SK-N-SH (cell line): ENCODE measurements around the gene NUP54. TPM values are rescaled to one million over a fixed set of nuclear protein-coding genes. Genes with fewer than 3 reads are reported as not detected.

ENCODE experiments used
- CTCF ChIA-PET: fragments of 300-600, 350-600 bp; formaldehyde crosslinking; extraction: SDS; loops from one replicate; lab custom pipeline; 2021; lab: Yijun Ruan, JAX
- POLR2A ChIA-PET: fragments of 350-600 bp; sonication (Branson Sonifier 250); formaldehyde crosslinking; extraction: SDS; loops from one replicate; lab custom pipeline; 2020; ENCODE audit warnings: antibody characterized with exemption, inconsistent platforms; lab: Yijun Ruan, JAX
- DNase-seq: peaks from one replicate; pipeline ENCODE4 v3.0.0; 2012
- H2AFZ ChIP-seq: fragments of 200-600 bp; sonication (generic); 2 replicates; pipeline ENCODE4 v1.8.1; 2016; ENCODE audit warnings: antibody characterized with exemption, mild to moderate bottlenecking, low read depth
- H3F3A ChIP-seq: fragments of 200-600 bp; sonication (generic); replicated peaks from 2 replicates; pipeline ENCODE3; 2016; ENCODE audit warnings: antibody characterized with exemption, mild to moderate bottlenecking; ENCODE audit not compliant: insufficient read depth
- H3K27ac ChIP-seq, 2 experiments: fragments of 200-500 bp in 1 of 2; fragments of 200-600 bp in 1 of 2; sonication (Bioruptor generic) in 1 of 2; sonication (generic), shearing (Covaris generic) in 1 of 2; 2 replicates each; pipeline versions ENCODE4 v1.5.1 to v1.6.1; 2014 to 2016; ENCODE audit warnings: low read depth in 2 of 2, inconsistent platforms in 1 of 2, low read length in 1 of 2, mild to moderate bottlenecking in 1 of 2, mixed read lengths in 1 of 2
- H3K27me3 ChIP-seq: fragments of 200-600 bp; sonication (generic), shearing (Covaris generic); 2 replicates; pipeline ENCODE4 v1.6.1; 2016; ENCODE audit warnings: mixed run types; ENCODE audit not compliant: insufficient read depth
- H3K36me3 ChIP-seq, 2 experiments: fragments of 200-500 bp in 1 of 2; fragments of 200-600 bp in 1 of 2; sonication (Bioruptor generic) in 1 of 2; sonication (generic) in 1 of 2; replicated peaks in 1 of 2; 2 replicates each; pipeline versions ENCODE3 to v1.5.1; 2014 to 2016; ENCODE audit warnings: low read length in 1 of 2, mild to moderate bottlenecking in 1 of 2; ENCODE audit not compliant: insufficient read depth in 2 of 2, control insufficient read depth in 1 of 2
- H3K4me1 ChIP-seq, 2 experiments: fragments of 200-500 bp in 1 of 2; fragments of 200-600 bp in 1 of 2; sonication (Bioruptor generic) in 1 of 2; sonication (generic), shearing (Covaris generic) in 1 of 2; 2 replicates each; pipeline versions ENCODE4 v1.5.1 to v1.6.1; 2014 to 2016; ENCODE audit warnings: low read depth in 1 of 2, low read length in 1 of 2, mixed run types in 1 of 2; ENCODE audit not compliant: insufficient read depth in 2 of 2, control insufficient read depth in 1 of 2
- H3K4me2 ChIP-seq: fragments of 200-600 bp; sonication (generic), shearing (Covaris generic); 2 replicates; pipeline ENCODE4 v1.6.1; 2017; ENCODE audit warnings: mixed run types
- H3K4me3 ChIP-seq, 2 experiments: fragments of 200-500 bp in 1 of 2; fragments of 200-600 bp in 1 of 2; sonication (Bioruptor generic) in 1 of 2; sonication (generic), shearing (Covaris generic) in 1 of 2; 2 replicates each; pipeline versions ENCODE4 v1.5.1 to v1.8.1; 2014 to 2016; ENCODE audit warnings: low read depth in 2 of 2, inconsistent platforms in 1 of 2, low read length in 1 of 2, mild to moderate bottlenecking in 1 of 2, mixed read lengths in 1 of 2, moderate library complexity in 1 of 2
- H3K79me2 ChIP-seq: fragments of 200-600 bp; sonication (generic); 2 replicates; pipeline ENCODE4 v1.8.1; 2017; ENCODE audit warnings: mild to moderate bottlenecking; ENCODE audit not compliant: insufficient read depth
- H3K9ac ChIP-seq: fragments of 200-600 bp; sonication (generic); 2 replicates; pipeline ENCODE4 v1.6.1; 2017; ENCODE audit warnings: mixed run types
- H3K9me2 ChIP-seq: fragments of 200-600 bp; sonication (generic); 2 replicates; pipeline ENCODE4 v1.6.1; 2017; ENCODE audit warnings: mixed run types
- H3K9me3 ChIP-seq: fragments of 200-600 bp; sonication (generic); 2 replicates; pipeline ENCODE4 v1.6.1; 2017; ENCODE audit warnings: mixed run types, mild to moderate bottlenecking, moderate library complexity
- H4K20me1 ChIP-seq: fragments of 200-600 bp; sonication (generic); 2 replicates; pipeline ENCODE4 v1.6.1; 2017; ENCODE audit warnings: mild to moderate bottlenecking, mixed run types; ENCODE audit not compliant: insufficient read depth
- EP300 ChIP-seq, 2 experiments: IDR thresholded peaks; 2 replicates each; pipeline versions ENCODE4 v1.4.0 to v1.6.1; 2012; ENCODE audit warnings: borderline replicate concordance in 1 of 2, low read depth in 1 of 2, low read length in 1 of 2
- EZH2phosphoT487 ChIP-seq: fragments of 200-600 bp; sonication (generic); IDR thresholded peaks from 2 replicates; pipeline ENCODE4 v1.6.1; 2017; ENCODE audit warnings: low read depth, mixed run types, mild to moderate bottlenecking, antibody characterized with exemption, moderate library complexity, borderline replicate concordance
- GABPA ChIP-seq: IDR thresholded peaks from 2 replicates; pipeline ENCODE4 v1.4.0; 2012; ENCODE audit warnings: low read depth, mild to moderate bottlenecking
- GATA2 ChIP-seq: sonication (generic); formaldehyde crosslinking; IDR thresholded peaks from 2 replicates; pipeline ENCODE4 v1.5.0; 2020; ENCODE audit warnings: mild to moderate bottlenecking, missing genetic modification reagents
- JUND ChIP-seq: IDR thresholded peaks from 2 replicates; pipeline ENCODE4 v1.4.0; 2012
- MEF2A ChIP-seq: IDR thresholded peaks from 2 replicates; pipeline ENCODE4 v1.4.0; 2012; ENCODE audit warnings: low read depth, borderline replicate concordance
- NFIC ChIP-seq: IDR thresholded peaks from 2 replicates; pipeline ENCODE4 v1.4.0; 2012; ENCODE audit warnings: borderline replicate concordance
- NRF1 ChIP-seq: IDR thresholded peaks from 2 replicates; pipeline ENCODE4 v1.6.1; 2012; ENCODE audit warnings: low read depth, mild to moderate bottlenecking, low read length
- RAD21 ChIP-seq: IDR thresholded peaks from 2 replicates; pipeline ENCODE4 v1.6.1; 2012; ENCODE audit warnings: mild to moderate bottlenecking, low read length
- RCOR1 ChIP-seq: fragments of 150-350 bp; IDR thresholded peaks from 2 replicates; pipeline ENCODE4 v1.6.1; 2017; ENCODE audit warnings: antibody characterized with exemption, low read length
- RXRA ChIP-seq: IDR thresholded peaks from 2 replicates; pipeline ENCODE4 v1.4.0; 2012; ENCODE audit warnings: low read depth, mild to moderate bottlenecking, borderline replicate concordance
- TAF1 ChIP-seq: IDR thresholded peaks from 2 replicates; pipeline ENCODE4 v1.6.1; 2012; ENCODE audit warnings: low read depth, mild to moderate bottlenecking, low read length, moderate library complexity, borderline replicate concordance
- TEAD4 ChIP-seq: IDR thresholded peaks from 2 replicates; pipeline ENCODE4 v1.4.0; 2012; ENCODE audit warnings: mild to moderate bottlenecking, borderline replicate concordance; ENCODE audit not compliant: insufficient read depth
- YY1 ChIP-seq: IDR thresholded peaks from 2 replicates; pipeline ENCODE4 v1.4.0; 2012; ENCODE audit warnings: low read depth, mild to moderate bottlenecking
- WGBS: methylation state at CpG from one replicate; pipeline ENCODE4 v1.1.6; 2017; ENCODE audit warnings: low lambda C conversion rate; 5-methylcytosine and 5-hydroxymethylcytosine counted together
- polyA plus RNA-seq, 3 experiments: library from polyadenylated mRNA; depleted of rRNA; stranded (reverse); fragments of >200 nt; gene quantifications; 2 replicates each; pipeline ENCODE4 v1.2.3, GENCODE V29; 2012
- TF ChIP-seq, protein P1 (sequence below): IDR thresholded peaks from 2 replicates; pipeline ENCODE4 v1.4.0; 2012; ENCODE audit warnings: low read depth
- TF ChIP-seq, protein P2 (sequence below): IDR thresholded peaks from 2 replicates; pipeline ENCODE4; 2012
- TF ChIP-seq, protein P3 (sequence below): IDR thresholded peaks from 2 replicates; pipeline ENCODE4 v1.4.0; 2012; ENCODE audit warnings: low read depth, borderline replicate concordance
- TF ChIP-seq, protein P4 (sequence below): fragments of 150-350 bp; IDR thresholded peaks from 2 replicates; pipeline ENCODE4 v1.6.1; 2017; ENCODE audit warnings: antibody characterized with exemption, low read length, low read depth, borderline replicate concordance

The NUP54 gene
- polyA plus RNA-seq, 1 of the 3 experiments (the other 2 are of a cell fraction), result 19.4 TPM

DNA sequence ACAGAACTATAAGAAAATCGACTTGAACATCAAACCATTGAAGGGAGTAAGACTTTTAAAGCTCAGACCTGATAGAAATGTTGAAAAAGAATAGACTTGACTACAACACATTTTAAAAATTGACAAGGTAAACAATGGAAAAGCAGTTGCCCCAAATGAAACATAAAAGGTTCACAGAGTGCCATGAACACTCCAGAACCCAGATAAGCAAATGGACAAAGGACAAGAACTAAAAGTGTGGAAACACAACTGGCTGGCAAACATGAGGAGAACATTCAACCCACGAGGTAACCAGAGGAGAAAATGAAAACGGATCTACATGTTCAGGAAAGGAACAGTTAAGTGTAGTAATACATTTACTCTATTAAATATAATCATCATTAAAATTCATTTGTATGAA, 39.0 kb upstream of the NUP54 start:
- Histone ChIP-seq H4K20me1 (peaks cover 13% of the 10 kb centered on the region), H3K4me2 (no peak overlapping the region), H3K4me1 (no peaks in the 10 kb centered on the region), H3K4me3 (no peak overlapping the region), H3K27ac (no peak overlapping the region), H3F3A (no peaks in the 10 kb centered on the region), H3K27me3 (no peaks in the 10 kb centered on the region), H2AFZ (no peak overlapping the region), H3K9ac (no peak overlapping the region), H3K9me3 (no peaks in the 10 kb centered on the region), H3K79me2 (peaks cover 69% of the 10 kb centered on the region), H3K9me2 (no peaks in the 10 kb centered on the region), H3K36me3 (peaks cover 15 to 23% of the 10 kb centered on the region in 2 experiments)
- POLR2A ChIA-PET, result interaction anchor here (0.6 kb wide), 1 partner anchor 198 kb away, joined by 3 read pairs; no protein-coding TSS in a partner anchor
- CTCF ChIA-PET, result interaction anchor here (1.5 kb wide), 1 partner anchor 191 kb away, joined by 5 read pairs; no protein-coding TSS in a partner anchor
- TF ChIP-seq GATA2 (no peak), TAF1 (no peak), RAD21 (no peak), JUND (no peak), NRF1 (no peak), YY1 (no peak), GABPA (no peak), TEAD4 (no peak), EZH2phosphoT487 (no peak), EP300 (IDR thresholded peaks at IDR 0.05; ENCODE audit: borderline replicate concordance in 1 of 2, low read depth in 1 of 2, low read length in 1 of 2) (no peak), RCOR1 (no peak), RXRA (no peak), MEF2A (no peak), NFIC (no peak)
- TF ChIP-seq, protein P1, sequence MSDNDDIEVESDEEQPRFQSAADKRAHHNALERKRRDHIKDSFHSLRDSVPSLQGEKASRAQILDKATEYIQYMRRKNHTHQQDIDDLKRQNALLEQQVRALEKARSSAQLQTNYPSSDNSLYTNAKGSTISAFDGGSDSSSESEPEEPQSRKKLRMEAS, result no peak
- TF ChIP-seq, protein P2, sequence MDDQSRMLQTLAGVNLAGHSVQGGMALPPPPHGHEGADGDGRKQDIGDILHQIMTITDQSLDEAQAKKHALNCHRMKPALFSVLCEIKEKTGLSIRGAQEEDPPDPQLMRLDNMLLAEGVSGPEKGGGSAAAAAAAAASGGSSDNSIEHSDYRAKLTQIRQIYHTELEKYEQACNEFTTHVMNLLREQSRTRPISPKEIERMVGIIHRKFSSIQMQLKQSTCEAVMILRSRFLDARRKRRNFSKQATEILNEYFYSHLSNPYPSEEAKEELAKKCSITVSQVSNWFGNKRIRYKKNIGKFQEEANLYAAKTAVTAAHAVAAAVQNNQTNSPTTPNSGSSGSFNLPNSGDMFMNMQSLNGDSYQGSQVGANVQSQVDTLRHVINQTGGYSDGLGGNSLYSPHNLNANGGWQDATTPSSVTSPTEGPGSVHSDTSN, result no peak
- TF ChIP-seq, protein P3, sequence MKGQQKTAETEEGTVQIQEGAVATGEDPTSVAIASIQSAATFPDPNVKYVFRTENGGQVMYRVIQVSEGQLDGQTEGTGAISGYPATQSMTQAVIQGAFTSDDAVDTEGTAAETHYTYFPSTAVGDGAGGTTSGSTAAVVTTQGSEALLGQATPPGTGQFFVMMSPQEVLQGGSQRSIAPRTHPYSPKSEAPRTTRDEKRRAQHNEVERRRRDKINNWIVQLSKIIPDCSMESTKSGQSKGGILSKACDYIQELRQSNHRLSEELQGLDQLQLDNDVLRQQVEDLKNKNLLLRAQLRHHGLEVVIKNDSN, result no peak
- TF ChIP-seq, protein P4, sequence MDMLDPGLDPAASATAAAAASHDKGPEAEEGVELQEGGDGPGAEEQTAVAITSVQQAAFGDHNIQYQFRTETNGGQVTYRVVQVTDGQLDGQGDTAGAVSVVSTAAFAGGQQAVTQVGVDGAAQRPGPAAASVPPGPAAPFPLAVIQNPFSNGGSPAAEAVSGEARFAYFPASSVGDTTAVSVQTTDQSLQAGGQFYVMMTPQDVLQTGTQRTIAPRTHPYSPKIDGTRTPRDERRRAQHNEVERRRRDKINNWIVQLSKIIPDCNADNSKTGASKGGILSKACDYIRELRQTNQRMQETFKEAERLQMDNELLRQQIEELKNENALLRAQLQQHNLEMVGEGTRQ, result no peak
- DNase-seq, result no peak
- 85% methylated on average over 3 of the region's 3 CpGs for WGBS
